Measurements from ENCODE around the gene RPL6. TPM values are rescaled to one million over a fixed set of nuclear protein-coding genes. Genes with fewer than 3 reads are reported as not detected.

RPL6 gene
- total and polyA plus RNA-seq, 10 donors: 891 to 4,440 (median 1,270) TPM

DNA sequence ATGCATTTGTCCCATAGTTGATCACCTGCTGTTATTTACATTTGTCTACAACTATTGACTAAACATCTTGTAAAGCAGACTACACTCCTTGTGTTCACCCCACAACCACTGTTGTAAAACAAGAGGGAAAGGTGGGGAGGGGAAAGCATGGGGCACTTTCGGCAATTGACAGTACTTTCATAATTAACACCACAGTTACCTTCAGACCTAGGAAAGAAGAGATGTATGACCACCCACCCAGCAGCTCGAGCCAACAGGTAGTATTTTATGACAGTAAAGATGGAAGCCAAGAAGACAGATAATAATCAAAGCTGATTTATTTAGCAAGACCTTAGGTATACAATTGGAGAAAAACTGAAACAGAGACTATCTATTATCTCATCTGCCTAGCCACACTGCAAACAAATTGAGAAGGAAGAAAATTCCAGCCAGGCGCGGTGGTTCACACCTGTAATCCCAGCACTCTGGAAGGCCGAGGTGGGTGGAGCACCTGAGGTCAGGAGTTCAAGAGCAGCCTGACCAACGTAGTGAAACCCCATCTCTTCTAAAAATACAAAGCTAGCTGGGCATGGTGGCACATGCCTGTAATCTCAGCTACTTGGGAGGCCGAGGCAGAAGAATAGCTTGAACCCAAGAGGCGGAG, 38.4 kb downstream of the RPL6 start:
- intact Hi-C loops (cut with DNase I; ENCODE audit: low total_unique reads): no loop called here
- no peaks in the 10 kb centered on the region for H3K27me3 ChIP-seq (replicated peaks in 1 of 7)
- 79 to 86% (median 85%) methylated on average over 8 of the region's 8 CpGs for WGBS, 5 donors
- H3K36me3 ChIP-seq: no peaks in the 10 kb centered on the region
- H3K4me1 ChIP-seq: peaks cover 0 to 20% (median 0%) of the 10 kb centered on the region in 6 donors
- no peak overlapping the region for H3K4me3 ChIP-seq
- no peak for DNase-seq
- TF ChIP-seq, protein P1, sequence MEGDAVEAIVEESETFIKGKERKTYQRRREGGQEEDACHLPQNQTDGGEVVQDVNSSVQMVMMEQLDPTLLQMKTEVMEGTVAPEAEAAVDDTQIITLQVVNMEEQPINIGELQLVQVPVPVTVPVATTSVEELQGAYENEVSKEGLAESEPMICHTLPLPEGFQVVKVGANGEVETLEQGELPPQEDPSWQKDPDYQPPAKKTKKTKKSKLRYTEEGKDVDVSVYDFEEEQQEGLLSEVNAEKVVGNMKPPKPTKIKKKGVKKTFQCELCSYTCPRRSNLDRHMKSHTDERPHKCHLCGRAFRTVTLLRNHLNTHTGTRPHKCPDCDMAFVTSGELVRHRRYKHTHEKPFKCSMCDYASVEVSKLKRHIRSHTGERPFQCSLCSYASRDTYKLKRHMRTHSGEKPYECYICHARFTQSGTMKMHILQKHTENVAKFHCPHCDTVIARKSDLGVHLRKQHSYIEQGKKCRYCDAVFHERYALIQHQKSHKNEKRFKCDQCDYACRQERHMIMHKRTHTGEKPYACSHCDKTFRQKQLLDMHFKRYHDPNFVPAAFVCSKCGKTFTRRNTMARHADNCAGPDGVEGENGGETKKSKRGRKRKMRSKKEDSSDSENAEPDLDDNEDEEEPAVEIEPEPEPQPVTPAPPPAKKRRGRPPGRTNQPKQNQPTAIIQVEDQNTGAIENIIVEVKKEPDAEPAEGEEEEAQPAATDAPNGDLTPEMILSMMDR (IDR thresholded peaks at IDR 0.05 in 8 of 11, conservative IDR thresholded peaks at IDR 0.05 in 3 of 11): no peak
- no peak for TF ChIP-seq POLR2AphosphoS5 (IDR thresholded peaks at IDR 0.05)
- no peak for TF ChIP-seq POLR2A (IDR thresholded peaks at IDR 0.05)
- H3K27ac ChIP-seq: no peak overlapping the region
- H3K9me3 ChIP-seq: no peaks in the 10 kb centered on the region

DNA sequence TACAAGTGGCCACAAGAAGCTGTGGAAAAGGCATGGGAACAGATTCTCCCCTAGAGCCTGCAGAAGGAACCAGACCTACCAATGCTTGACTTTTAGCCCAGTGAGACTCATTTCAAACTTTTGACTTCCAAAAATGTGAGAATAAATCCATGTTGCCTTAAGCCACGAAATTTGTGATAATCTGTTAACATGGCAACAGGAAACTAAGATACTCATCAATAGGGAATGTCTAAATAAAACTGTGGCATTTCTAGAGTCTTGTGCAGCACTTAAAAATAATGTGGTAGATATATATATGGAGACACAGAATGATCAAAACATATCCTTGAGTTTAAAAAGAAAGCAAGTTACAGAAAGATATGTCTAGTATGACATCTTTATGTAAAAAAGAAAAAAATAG, 39.2 kb downstream of the RPL6 start:
- Histone ChIP-seq H3K27me3 (replicated peaks in 1 of 7) (no peaks in the 10 kb centered on the region), H3K36me3 (no peaks in the 10 kb centered on the region), H3K27ac (no peak overlapping the region), H3K9me3 (no peaks in the 10 kb centered on the region), H3K4me3 (no peak overlapping the region), H3K4me1 (peaks cover 0 to 23% (median 0%) of the 10 kb centered on the region in 6 donors)
- no peak for DNase-seq
- intact Hi-C loops (cut with DNase I; ENCODE audit: low total_unique reads): no loop called here
- no peak for TF ChIP-seq POLR2AphosphoS5 (IDR thresholded peaks at IDR 0.05)
- no peak for TF ChIP-seq POLR2A (IDR thresholded peaks at IDR 0.05)
- TF ChIP-seq, protein P1 (IDR thresholded peaks at IDR 0.05 in 8 of 11, conservative IDR thresholded peaks at IDR 0.05 in 3 of 11): no peak
- WGBS, 5 donors: 58 to 88% (median 72%) methylated on average over 1 of the region's 1 CpG

DNA sequence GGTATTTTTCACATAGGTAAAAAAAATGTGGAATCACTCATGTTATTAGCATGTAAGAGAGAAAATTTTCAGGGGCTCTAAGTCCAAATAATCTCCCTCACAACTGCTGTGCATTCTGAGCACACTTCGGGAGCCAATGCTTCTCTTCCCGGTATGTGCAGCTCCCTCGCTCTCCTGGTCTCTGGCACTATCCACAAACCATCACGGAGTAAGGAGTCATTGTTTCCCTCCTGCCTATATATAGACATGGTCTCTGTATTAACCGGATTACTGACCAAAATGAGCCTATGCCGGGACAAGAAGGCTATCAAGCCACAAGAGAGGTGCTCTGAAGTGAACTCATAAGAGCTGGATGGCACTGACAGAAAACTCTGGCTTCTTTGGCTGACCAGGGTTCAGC, 40.5 kb downstream of the RPL6 start:
- WGBS, 5 donors: 83 to 97% (median 88%) methylated on average over 6 of the region's 6 CpGs
- intact Hi-C loops (cut with DNase I; ENCODE audit: low total_unique reads): no loop called here

DNA sequence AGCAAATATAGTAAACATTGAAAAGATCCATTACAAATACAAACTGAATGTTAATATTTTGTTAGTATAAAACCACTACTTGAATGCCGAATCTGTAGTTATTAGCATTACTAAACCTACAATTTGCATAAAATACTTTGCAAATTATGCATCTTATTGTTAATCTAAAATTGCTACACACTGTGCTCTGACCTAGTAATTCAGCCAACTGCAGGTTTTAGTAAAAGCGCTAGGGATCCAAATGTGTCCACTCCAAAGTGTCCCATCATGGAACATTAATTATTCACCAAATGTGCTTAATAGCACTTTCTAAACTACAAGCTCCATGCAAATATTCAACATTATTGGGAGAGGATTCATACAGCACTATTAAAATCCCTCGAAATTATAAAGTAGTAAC, 41.4 kb downstream of the RPL6 start:
- DNase-seq: no peak
- intact Hi-C loops (cut with DNase I; ENCODE audit: low total_unique reads): no loop called here
- no peaks in the 10 kb centered on the region for H3K36me3 ChIP-seq
- no peak overlapping the region for H3K4me3 ChIP-seq
- H3K27me3 ChIP-seq (replicated peaks in 1 of 7): no peaks in the 10 kb centered on the region
- no peaks in the 10 kb centered on the region for H3K9me3 ChIP-seq
- WGBS, 5 donors: 92 to 96% (median 94%) methylated on average over 3 of the region's 3 CpGs
- no peak overlapping the region for H3K27ac ChIP-seq
- TF ChIP-seq, protein P1 (IDR thresholded peaks at IDR 0.05 in 8 of 11, conservative IDR thresholded peaks at IDR 0.05 in 3 of 11): no peak
- TF ChIP-seq POLR2AphosphoS5 (IDR thresholded peaks at IDR 0.05) (no peak), POLR2A (IDR thresholded peaks at IDR 0.05) (no peak)
- H3K4me1 ChIP-seq: peaks cover 0 to 35% (median 0%) of the 10 kb centered on the region in 6 donors

More for the DNA sequence above, 40.5 kb downstream of the RPL6 start:
- no peak for TF ChIP-seq POLR2A (IDR thresholded peaks at IDR 0.05)
- no peak overlapping the region for H3K27ac ChIP-seq
- no peaks in the 10 kb centered on the region for H3K27me3 ChIP-seq (replicated peaks in 1 of 7)
- H3K9me3 ChIP-seq: no peaks in the 10 kb centered on the region
- H3K4me1 ChIP-seq: peaks cover 0 to 35% (median 0%) of the 10 kb centered on the region in 6 donors
- DNase-seq: no peak
- H3K36me3 ChIP-seq: no peaks in the 10 kb centered on the region
- no peak overlapping the region for H3K4me3 ChIP-seq

All from spleen (tissue), 11 donors.